Lung microvascular endothelial cell (primary cell): ENCODE measurements around the gene UGT1A5. TPM values are rescaled to one million over a fixed set of nuclear protein-coding genes. Genes with fewer than 3 reads are reported as not detected.
A peak's percentile ranks its signal among the peaks of the same experiment; 100 is the strongest.

Experiments used
- DNase-seq, 2 donors: peaks; one replicate each; pipeline versions ENCODE4 v3.0.0 to v3.0.0-alpha.2; 2010; ENCODE audit warnings: low read depth in 2 of 2
- total RNA-seq: library from RNA; depleted of rRNA; stranded (reverse); fragments of >200 nt; gene quantifications from 2 replicates; pipeline ENCODE4 v1.2.1, GENCODE V29; 2014

Gene UGT1A5
- not detected in 2 replicates for total RNA-seq

GRCh38 chr2:233712611-233713261 lies at the start of gene UGT1A5:
Gene UGT1A5, plus strand, starts transcription at chr2:233712907. Its CDS starts 85 bp downstream, at chr2:233712992.
- DNase-seq, result no peak

- no peak for DNase-seq
Observed at GRCh38 chr2:233663911-233664310, 48.8 kb upstream of the UGT1A5 start.

DNA sequence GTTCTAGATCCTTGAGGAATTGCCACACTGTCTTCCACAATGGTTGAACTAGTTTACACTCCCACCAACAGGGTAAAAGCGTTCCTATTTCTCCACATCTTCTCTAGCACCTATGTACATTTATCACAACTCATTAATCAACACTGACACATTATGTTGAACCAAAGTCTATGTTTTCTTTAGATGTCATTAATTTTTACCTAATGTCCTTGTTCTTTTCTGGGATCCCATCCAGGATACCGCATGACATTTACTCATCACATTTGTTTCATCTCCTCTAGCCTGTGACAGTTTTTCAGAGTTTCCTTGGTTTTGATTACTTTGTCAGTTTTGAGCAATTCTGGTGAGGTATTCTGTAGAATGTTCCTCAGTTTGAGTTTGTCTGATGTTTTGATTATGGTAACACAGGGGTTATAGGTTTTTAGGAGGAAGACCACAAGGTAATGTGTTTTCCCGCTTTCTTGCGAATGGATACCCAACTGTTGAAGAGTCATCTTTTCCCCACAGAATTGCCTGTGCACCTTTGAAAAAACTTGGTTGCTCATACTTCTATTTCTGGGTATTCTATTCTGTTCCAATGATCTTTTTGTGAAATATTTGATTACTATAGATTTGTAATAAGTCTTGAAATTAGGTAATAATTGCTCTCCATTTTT lies 44.0 kb upstream of the UGT1A5 start:
- no peak for DNase-seq

- DNase-seq, result no peak
Observed at GRCh38 chr2:233671290-233672161, 41.2 kb upstream of the UGT1A5 start, which contains the start of gene UGT1A9. Gene UGT1A9, plus strand, starts transcription at chr2:233671898. Its CDS starts 37 bp downstream, at chr2:233671935.

GRCh38 chr2:233672886-233673285 lies 39.8 kb upstream of the UGT1A5 start:
- no peak for DNase-seq

DNA sequence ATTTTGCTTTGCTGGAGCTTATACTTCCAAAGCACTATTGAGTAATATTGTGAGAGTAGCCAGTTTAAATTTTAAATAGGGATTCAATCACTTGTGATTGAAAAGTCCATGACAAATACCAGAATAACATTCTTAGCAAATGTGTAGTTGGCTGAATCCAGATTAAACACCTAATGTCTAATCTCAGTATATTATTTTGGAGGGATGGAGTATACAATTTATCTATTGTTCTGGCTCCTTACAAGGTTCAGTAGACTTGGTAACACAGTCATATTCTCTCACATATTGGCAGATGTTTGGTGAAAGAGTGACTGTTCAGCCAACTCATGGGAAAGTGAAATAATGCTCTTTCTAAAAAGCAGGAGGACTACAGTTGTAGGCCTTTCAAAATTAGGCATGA lies 38.8 kb upstream of the UGT1A5 start:
- no peak for DNase-seq

DNA sequence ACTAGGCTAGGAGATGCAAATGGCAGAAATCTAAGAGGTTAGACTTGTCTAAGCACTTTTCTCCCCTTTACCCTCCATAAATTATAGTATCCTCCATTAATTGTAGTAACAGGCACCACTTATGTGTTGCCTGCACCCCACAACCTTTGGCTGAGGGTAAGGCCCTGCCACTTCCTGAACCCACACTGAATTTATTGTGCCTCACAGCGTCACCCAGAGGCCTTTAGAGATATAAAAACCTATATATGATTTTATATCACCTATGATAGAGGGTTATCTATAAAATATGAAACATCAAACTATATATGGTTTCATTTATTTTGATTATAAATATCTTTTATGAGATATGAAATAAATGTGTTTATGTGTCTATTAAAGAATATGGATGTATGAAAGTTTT lies 38.4 kb upstream of the UGT1A5 start:
- no peak for DNase-seq

DNA sequence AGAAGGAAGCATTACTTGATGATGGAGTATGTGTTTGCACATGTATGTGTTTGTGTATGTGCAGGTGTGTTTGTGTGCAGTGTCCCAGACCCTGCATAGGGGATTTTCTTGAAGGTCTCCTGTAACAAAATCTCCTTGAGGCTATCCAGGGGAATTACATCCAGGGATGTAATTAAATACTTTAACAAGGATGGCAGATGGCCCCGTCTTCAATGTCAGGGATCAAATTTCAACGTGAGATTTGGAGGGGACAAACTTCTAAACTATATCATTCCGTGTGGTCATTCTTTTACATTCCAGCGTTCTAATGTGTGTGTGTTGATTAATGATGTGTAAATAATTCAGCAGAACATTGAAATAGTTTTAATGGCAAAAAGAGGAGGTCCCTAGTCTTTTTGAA lies 37.7 kb upstream of the UGT1A5 start:
- no peak for DNase-seq

DNA sequence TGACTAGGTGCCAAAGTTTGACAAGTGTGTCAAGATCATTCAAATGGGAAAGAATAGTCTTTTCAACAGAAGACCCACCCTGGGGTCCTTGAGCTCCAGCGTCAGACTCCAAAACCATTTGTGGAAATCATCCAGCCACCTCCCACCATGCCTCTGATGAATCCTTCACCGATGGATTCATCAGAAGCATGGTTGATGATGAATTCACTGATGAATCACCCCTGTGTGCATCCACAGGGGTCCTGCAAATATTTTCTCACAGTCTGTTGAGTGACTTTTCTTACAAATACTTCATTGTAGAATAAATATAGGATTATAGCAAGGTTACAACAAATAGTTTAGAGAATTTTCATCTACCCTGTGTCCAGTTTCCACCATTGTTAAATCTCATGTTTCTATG lies 36.7 kb upstream of the UGT1A5 start:
- DNase-seq, result no peak

GRCh38 chr2:233679196-233679595 lies 33.5 kb upstream of the UGT1A5 start:
- no peak for DNase-seq

DNA sequence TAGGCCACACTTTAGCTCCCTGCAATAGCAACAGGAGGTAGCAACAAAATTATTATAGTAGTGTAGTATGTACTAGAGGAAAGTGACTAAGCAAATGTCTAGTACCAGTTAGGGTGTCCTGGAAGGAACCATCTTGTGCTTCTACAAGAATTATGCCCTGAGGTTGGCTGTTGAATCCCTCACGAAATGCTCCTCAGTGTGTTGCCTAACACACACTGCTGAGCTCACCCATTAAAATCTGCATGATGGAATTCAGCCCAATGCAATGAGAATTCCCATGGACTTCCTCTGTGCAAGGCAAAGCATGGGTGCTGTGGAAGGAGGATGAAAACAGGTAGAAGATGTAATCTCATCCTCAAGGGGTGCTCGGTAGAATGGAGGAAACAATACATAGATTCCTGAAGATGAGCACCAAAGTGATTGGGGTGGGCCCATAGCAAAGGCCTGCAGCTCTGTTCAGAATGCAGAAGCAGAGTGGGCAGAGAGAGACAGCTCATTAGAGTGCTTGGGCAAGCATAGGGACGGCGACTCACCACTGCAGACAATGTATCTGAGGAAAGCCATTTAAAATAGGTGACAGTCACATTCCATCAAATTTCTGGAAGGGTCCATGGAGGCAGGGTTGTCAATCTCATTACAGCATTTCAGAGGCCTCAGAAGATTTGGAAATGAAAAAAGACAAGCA lies 32.2 kb upstream of the UGT1A5 start:
- DNase-seq, result no peak

DNA sequence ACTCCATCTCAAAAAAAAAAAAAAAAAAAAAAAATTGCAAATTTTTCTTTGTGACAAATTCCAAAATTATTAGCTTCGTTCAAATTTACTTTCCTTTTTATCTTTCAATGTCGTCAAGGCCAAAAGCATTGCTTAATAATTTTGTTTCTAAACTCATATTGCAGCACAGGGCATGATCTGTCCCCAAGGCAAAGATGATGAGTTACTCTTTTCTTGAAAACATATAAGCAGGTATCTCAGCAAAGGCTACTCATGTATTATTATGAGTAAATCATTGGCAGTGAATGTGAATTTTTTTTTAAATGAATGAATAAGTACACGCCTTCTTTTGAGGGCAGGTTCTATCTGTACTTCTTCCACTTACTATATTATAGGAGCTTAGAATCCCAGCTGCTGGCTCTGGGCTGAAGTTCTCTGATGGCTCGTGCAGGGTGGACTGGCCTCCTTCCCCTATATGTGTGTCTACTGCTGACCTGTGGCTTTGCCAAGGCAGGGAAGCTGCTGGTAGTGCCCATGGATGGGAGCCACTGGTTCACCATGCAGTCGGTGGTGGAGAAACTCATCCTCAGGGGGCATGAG lies 31.1 kb upstream of the UGT1A5 start, which contains the start of gene UGT1A7:
Gene UGT1A7, plus strand, starts transcription at position 381 of the 579 bp plus-strand sequence. Its CDS starts 37 bp downstream, at position 418.
- no peak for DNase-seq

- DNase-seq, result no peak
Observed at GRCh38 chr2:233684640-233685039, 28.1 kb upstream of the UGT1A5 start.

DNA sequence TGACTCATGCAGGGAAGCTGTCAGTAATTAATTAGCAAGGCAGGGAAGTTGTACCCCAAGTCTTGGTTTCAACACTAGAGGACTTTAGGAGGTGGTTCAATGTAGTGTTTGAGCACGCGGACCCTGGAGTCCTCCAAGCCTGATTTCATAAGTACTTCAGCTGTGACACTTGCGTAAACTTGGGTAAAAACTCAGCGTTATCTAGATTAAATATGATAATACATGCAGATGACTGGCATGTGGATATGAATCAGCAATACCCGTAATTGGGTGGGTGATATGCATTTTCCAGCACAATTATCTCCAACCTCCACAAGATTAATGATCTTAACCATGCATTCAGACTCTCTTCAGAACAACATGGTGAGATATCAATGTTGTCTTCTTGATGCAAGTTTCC lies 25.8 kb upstream of the UGT1A5 start:
- no peak for DNase-seq

- no peak for DNase-seq
Observed at GRCh38 chr2:233688341-233688740, 24.4 kb upstream of the UGT1A5 start.

DNA sequence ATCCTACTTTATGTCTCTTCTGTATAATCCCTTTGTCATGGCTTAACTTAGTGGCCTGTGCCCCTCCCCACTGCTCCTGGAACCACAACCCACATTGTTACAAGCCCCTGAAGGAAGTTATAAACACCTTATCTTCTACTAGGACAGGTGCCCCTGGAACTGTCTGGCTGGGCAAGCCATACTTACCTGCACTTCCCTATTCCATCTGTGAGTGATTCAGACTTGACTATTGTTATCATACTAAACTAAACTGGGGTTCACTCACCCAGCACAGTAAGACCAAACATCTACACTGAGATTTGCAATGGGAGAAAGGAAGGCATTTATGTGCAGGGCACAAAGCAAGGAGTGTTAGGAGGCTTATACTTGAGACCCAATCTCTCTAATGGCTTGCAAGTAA lies 23.7 kb upstream of the UGT1A5 start:
- peak in 1 of 2 donors; percentile 21 for DNase-seq

GRCh38 chr2:233689501-233689900 lies 23.2 kb upstream of the UGT1A5 start:
- DNase-seq, result peak; percentile 63 to 84

- DNase-seq, result peak in 1 of 2 donors; percentile 58
Observed at GRCh38 chr2:233690444-233690843, 22.3 kb upstream of the UGT1A5 start.

DNA sequence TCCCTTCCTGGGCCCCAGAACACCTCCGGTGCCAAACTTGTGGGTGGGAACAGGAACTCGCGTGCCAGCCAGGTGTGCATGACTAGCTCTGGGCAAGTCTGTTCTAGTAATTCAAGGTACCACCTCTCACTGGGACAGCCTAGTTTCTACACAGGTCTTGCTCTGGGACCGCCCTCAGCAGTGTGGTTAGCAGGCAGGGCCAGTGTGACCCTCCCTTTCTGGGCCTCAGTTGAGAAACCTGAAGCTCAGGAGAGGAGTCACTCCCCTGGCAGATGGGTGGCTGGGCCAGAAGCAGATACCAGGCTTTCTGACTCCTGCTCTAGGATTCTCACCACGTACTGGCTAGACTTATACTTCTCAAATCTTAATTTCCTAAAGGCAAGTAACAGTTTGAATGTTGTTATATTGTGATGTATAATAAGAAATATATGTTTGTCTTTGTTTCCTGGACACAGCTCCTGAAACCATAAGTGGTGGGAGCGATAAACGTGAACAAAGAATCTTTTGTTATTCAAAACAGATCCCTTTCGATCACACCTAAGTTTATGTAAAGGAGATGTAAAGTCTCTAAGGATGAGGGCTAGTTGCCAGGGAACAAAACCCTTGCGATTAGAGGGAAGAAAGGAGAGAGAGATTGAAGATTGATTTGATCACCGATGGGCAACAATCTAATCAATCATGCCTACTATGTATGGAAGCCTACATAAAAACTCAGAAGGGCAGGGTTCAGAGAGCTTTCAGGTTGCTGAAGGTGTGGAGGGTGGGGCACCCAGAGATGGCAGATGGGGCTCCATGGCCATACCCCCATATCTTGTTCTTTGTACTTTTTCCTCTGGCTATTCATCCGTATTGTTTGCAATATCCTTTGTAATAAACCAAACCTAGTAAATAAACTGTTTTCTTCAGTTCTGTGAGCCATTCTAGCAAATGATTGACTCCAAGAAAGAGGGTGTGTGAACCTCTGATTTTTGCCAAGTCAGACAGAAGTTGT lies 21.0 kb upstream of the UGT1A5 start:
- DNase-seq, result no peak

DNA sequence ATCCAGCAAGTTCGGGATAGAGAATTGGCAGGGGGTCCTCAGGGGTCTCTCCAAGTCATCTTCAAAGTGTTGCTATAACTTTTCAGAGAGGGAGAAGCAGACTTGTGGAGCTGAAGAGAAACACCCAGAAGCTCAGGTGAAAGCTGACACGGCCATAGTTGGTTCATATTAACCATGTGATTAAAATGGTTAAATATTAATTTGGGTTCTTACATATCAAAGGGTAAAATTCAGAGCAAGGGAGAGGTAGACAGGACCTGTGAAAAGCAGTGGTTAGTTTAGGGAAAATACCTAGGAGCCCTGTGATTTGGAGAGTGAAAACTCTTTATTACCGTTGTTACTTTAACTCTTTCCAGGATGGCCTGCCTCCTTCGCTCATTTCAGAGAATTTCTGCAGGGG lies 20.1 kb upstream of the UGT1A5 start, which contains the start of gene UGT1A6:
Gene UGT1A6, plus strand, starts transcription at position 243 of the 400 bp plus-strand sequence. Its CDS starts 115 bp downstream, at position 358.
- DNase-seq, result no peak
